A549 (cell line): ENCODE results near the gene RIMS3.

Experiments
- CBX8 ChIP-seq: fragments of 200-600 bp; sonication (generic); IDR thresholded peaks from 2 replicates; pipeline ENCODE4 v1.6.1; 2016
- CTCF ChIP-seq: fragments of >200 bp; sonication (Bioruptor Twin); formaldehyde crosslinking; IDR thresholded peaks from 3 replicates; pipeline ENCODE4 v1.5.1; 2016
- ELK1 ChIP-seq: fragments of 150-350 bp; IDR thresholded peaks from 2 replicates; pipeline ENCODE4 v1.6.1; 2014; ENCODE audit warnings: low read depth, mild to moderate bottlenecking, low read length
- NR3C1 ChIP-seq: fragments of >200 bp; sonication (Bioruptor Twin); formaldehyde crosslinking; IDR thresholded peaks from 3 replicates; pipeline ENCODE4 v1.6.1; 2017
- POLR2A ChIP-seq: IDR thresholded peaks from 2 replicates; pipeline ENCODE4 v1.6.1; 2012; ENCODE audit warnings: mild to moderate bottlenecking, low read length
- POLR2AphosphoS2 ChIP-seq: conservative IDR thresholded peaks from 2 replicates; pipeline ENCODE4 v1.6.1; 2012; ENCODE audit warnings: low read length, improper control_type of control experiment, inconsistent platforms
- RAD21 ChIP-seq, 2 experiments: fragments of >200 bp in 1 of 2; sonication (Bioruptor Twin) in 1 of 2; formaldehyde crosslinking in 1 of 2; IDR thresholded peaks in 1 of 2; conservative IDR thresholded peaks in 1 of 2; 2 replicates in 1 of 2; 3 replicates in 1 of 2; pipeline ENCODE4 v1.6.1; 2012 to 2018; ENCODE audit warnings: inconsistent platforms in 1 of 2
- RFX5 ChIP-seq: fragments of 450-650 bp; IDR thresholded peaks from 2 replicates; pipeline ENCODE4 v1.7.1; 2014; ENCODE audit warnings: antibody characterized with exemption, mild to moderate bottlenecking, moderate library complexity
- USF2 ChIP-seq: fragments of 450-650 bp; IDR thresholded peaks from 2 replicates; pipeline ENCODE4 v1.6.1; 2014; ENCODE audit warnings: antibody characterized with exemption

- TF ChIP-seq RAD21 (conservative IDR thresholded peaks at IDR 0.05 in 1 of 2, IDR thresholded peaks at IDR 0.05 in 1 of 2) (no peak), POLR2A (no peak), CTCF (no peak), ELK1 (no peak), NR3C1 (no peak), POLR2AphosphoS2 (no peak), CBX8 (no peak), RFX5 (no peak), USF2 (no peak)
These were observed 20.3 kb downstream of the RIMS3 start for GRCh38 chr1:40645118-40645680.
